Measurements from ENCODE around the gene TTC6.

GRCh38 chr14:37591941-37592481 is 3.4 kb upstream of the TTC6 start:
- no peak for TF ChIP-seq CTCF (IDR thresholded peaks at IDR 0.05; ENCODE audit: borderline replicate concordance, extremely low read depth, low read length, poor library complexity, severe bottlenecking)
- TF ChIP-seq EZH2 (IDR thresholded peaks at IDR 0.05; ENCODE audit: borderline replicate concordance, low read depth, low read length, severe bottlenecking), result no peak

Data from DND-41 (cell line).